Mesothelial cell of epicardium (in vitro differentiated cells): Measurements from ENCODE around the gene NUTM2B. TPM values are rescaled to one million over a fixed set of nuclear protein-coding genes. Genes with fewer than 3 reads are reported as not detected.
"Not testable (repeated sequence)": the region's sequence is repeated elsewhere in the genome, so short reads cannot be mapped to it uniquely, and the experiment has no call there.

ENCODE experiments used
- DNase-seq, 2 experiments: peaks; one replicate each; pipeline ENCODE4 v3.0.0; 2021; ENCODE audit warnings: low spot score in 2 of 2; ENCODE audit not compliant: unreplicated experiment in 2 of 2
- H3K27ac Mint-ChIP-seq: 2 replicates; pipeline ENCODE4 v1.8.0; 2021; ENCODE audit warnings: mixed read lengths
- H3K27me3 Mint-ChIP-seq: 2 replicates; pipeline ENCODE4 v1.8.0; 2021; ENCODE audit warnings: low read depth, mixed read lengths
- H3K36me3 Mint-ChIP-seq: 2 replicates; pipeline ENCODE4 v1.8.0; 2021; ENCODE audit warnings: mixed read lengths
- H3K4me1 Mint-ChIP-seq: 2 replicates; pipeline ENCODE4 v1.8.0; 2021; ENCODE audit warnings: mixed read lengths
- H3K4me3 Mint-ChIP-seq: 2 replicates; pipeline ENCODE4 v1.8.0; 2021; ENCODE audit warnings: mild to moderate bottlenecking, moderate library complexity, mixed read lengths
- H3K9me3 Mint-ChIP-seq: 2 replicates; pipeline ENCODE4 v1.8.0; 2021; ENCODE audit warnings: mixed read lengths
- total RNA-seq: library from RNA; stranded (reverse); gene quantifications from 3 replicates; pipeline ENCODE4 v1.2.1, GENCODE V29; 2021

NUTM2B gene
- total RNA-seq, 1 donor from 2014 or later: 1.0 TPM

DNA sequence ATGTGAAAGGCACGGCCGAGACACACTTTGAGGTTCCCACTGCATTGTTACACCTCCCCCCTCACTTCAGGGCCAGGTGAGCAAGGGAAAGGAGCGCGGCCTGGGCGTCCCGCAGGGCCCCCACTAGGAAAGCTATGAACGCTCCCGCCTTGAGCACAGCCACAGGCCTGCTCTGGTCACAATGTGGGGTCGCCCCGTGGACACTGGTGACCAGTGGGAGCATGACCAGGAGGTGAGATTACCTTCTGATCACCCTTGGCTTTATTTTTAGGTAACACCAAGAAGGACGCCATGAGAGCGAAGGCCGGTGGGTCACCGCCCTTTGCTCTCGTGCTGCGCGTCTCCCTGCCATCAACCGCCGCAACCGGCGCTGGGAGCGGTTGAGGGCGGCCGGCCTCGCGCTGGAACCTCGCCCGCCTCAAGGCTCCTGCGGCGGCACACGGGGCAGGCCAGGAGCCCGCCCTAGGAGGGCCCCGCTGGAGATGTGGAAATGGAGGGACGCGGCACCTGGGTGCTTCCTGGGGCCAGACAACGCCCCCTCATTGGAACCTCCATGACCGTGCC lies 2.6 kb upstream of the NUTM2B start:
- not testable (repeated sequence) for H3K4me1 Mint-ChIP-seq

GRCh38 chr10:79707017-79707416 lies 4.0 kb downstream of the NUTM2B start:
- H3K27ac Mint-ChIP-seq, H3K4me1 Mint-ChIP-seq, H3K9me3 Mint-ChIP-seq, H3K27me3 Mint-ChIP-seq, DNase-seq, H3K4me3 Mint-ChIP-seq, H3K36me3 Mint-ChIP-seq: not testable (repeated sequence)

More for the DNA sequence above, 2.6 kb upstream of the NUTM2B start:
- not testable (repeated sequence) for H3K4me3 Mint-ChIP-seq, H3K36me3 Mint-ChIP-seq, DNase-seq, H3K9me3 Mint-ChIP-seq, H3K27me3 Mint-ChIP-seq, H3K27ac Mint-ChIP-seq

GRCh38 chr10:79714976-79715375 lies 11.9 kb downstream of the NUTM2B start:
- not testable (repeated sequence) for DNase-seq, H3K27me3 Mint-ChIP-seq, H3K9me3 Mint-ChIP-seq, H3K36me3 Mint-ChIP-seq, H3K4me1 Mint-ChIP-seq, H3K27ac Mint-ChIP-seq, H3K4me3 Mint-ChIP-seq

DNA sequence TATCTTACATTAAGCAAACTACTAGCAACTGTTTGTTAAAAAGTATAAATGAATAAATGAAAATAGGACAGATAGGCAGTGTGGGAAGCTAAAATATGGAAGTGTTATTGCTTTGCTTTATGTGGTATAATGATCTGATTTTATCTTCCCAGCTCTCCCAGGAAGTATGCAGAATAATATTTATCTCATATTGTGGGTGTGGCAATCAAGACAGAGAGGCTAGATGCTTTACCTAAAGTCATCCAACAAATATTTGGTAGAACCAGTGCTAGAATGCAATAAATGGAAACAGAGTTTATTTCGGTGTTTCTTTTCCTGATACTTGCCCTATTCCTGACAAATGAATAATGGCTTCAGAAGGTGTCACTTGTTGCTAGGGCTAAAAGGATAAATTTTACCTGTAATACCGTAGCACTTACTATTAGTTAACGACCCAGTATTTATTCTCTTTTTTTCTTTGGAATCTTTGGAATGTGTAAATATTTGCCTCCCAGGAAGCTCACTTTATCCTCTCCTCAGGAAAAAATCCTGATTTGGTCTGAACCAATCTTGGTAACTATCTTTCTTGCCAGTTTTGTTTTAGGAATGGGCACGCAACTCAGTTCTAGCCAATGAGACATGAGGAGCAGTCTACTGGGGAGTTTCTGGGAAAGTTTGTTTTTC lies 14.0 kb downstream of the NUTM2B start:
- not testable (repeated sequence) for H3K27ac Mint-ChIP-seq, H3K36me3 Mint-ChIP-seq, H3K27me3 Mint-ChIP-seq, H3K4me3 Mint-ChIP-seq, DNase-seq, H3K4me1 Mint-ChIP-seq, H3K9me3 Mint-ChIP-seq

DNA sequence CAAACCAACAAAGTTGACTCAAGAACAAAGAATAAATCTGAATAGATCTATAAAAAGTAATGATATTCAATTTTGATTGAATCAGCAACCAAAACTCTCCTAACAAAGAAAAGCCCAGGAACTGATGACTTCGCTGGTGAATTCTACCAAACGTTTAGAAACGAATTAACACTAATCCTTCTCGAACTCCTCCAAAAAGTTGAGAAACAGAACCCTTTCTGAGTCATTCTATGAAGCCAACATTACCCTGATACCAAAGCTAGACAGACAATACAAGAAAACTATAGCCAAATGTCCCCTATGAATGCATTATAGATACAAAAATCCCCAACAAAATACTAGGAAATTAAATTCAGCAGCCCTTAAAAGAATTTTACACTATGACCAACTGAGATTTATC lies 17.0 kb downstream of the NUTM2B start:
- not testable (repeated sequence) for DNase-seq, H3K27me3 Mint-ChIP-seq, H3K36me3 Mint-ChIP-seq, H3K27ac Mint-ChIP-seq, H3K4me1 Mint-ChIP-seq, H3K4me3 Mint-ChIP-seq, H3K9me3 Mint-ChIP-seq

DNA sequence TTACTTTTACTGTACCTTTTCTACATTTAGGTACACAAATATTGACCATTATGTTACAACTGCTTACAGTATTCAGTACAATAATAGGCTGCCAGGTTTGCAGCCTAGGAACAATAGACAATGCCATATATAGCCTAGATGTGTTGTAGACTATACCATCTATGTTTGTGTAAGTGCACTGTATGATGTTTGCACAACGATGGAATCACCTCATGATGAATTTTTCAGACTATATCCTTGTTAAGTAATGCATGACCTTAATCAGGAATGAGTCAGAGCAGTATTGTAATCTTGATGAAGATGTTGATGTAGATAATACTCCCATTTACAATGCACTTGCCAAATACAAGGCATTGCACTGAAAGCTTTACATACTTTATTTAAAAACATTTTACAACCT lies 23.6 kb downstream of the NUTM2B start:
- H3K27ac Mint-ChIP-seq, H3K27me3 Mint-ChIP-seq, H3K4me1 Mint-ChIP-seq, H3K36me3 Mint-ChIP-seq, H3K9me3 Mint-ChIP-seq, DNase-seq, H3K4me3 Mint-ChIP-seq: not testable (repeated sequence)

DNA sequence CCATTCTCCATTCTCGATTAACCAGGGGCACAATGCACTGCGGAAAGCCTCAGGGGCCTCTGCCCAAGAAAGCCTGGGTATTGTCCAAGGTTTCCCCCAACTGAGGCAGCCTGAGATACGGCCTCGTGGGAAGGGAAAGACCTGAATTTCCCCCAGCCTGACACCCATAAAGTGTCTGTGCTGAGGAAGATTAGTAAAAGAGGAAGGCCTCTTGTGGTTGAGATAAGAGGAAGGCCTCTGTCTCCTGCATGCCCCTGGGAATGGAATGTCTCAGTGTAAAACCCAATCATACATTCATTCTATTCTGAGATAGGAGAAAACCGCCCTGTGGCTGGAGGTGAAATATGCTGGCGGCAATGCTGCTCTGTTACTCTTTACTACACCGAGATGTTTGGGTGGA lies 41.8 kb downstream of the NUTM2B start:
- DNase-seq, H3K27me3 Mint-ChIP-seq, H3K4me3 Mint-ChIP-seq, H3K9me3 Mint-ChIP-seq, H3K27ac Mint-ChIP-seq, H3K4me1 Mint-ChIP-seq: not testable (repeated sequence)
- peaks cover 12% of the 10 kb centered on the region for H3K36me3 Mint-ChIP-seq

- H3K4me1 Mint-ChIP-seq, H3K4me3 Mint-ChIP-seq, H3K27me3 Mint-ChIP-seq, H3K9me3 Mint-ChIP-seq, H3K27ac Mint-ChIP-seq, DNase-seq: not testable (repeated sequence)
- H3K36me3 Mint-ChIP-seq: peaks cover 11% of the 10 kb centered on the region
Measured at GRCh38 chr10:79748510-79748909, 45.5 kb downstream of the NUTM2B start.

DNA sequence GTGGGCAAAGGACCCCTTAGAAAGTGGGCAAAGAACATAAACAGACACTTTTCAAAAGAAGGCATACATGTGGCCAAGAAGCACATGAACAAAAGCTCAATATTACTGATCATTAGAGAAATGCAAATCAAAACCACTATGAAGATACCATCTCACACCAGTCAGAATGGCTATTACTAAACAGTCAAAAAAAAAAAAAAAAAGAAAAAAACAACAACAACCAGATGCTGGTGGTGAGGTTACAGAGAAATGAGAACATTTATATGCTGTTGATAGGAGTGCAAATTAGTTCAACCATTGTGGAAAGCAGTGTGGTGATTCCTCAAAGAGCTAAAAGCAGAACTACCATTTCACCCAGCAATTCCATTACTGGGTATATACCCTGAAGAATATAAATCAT lies 50.6 kb downstream of the NUTM2B start:
- not testable (repeated sequence) for H3K4me3 Mint-ChIP-seq, DNase-seq, H3K27me3 Mint-ChIP-seq, H3K27ac Mint-ChIP-seq, H3K4me1 Mint-ChIP-seq, H3K9me3 Mint-ChIP-seq
- H3K36me3 Mint-ChIP-seq: peaks cover 15% of the 10 kb centered on the region

DNA sequence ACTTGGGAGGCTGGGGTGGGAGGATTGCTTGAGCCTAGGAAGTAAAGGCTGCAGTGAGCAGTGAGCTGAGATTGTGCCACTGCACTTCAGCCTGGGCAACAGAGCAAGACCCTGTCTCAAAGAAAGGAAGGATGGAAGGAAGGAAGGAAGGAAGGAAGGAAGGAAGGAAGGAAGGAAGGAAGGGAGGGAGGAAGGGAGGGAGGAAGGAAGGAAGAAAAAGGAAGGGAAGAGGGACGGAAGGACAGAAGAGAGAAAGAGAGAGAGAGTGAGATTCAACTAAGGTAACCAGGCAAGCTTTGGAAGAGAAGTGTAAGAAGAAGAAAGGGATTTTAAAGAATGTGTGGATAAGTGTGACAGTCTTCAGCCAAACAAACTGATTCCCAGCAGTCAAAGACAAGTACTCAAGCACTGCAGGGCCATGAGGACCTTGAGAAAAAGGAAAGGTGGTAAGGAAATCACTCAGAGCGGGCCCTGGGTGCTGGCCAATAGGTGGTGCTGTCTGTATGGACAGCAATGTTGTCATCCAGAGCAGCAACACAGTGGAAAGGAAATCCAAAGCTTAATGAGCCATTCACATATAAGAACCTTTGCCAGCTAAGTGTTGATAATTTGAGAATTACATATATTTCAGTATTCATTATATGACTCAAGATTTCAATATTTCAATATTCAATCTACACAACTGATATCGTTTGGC lies 55.4 kb downstream of the NUTM2B start:
- not testable (repeated sequence) for H3K9me3 Mint-ChIP-seq, H3K4me1 Mint-ChIP-seq, DNase-seq, H3K4me3 Mint-ChIP-seq, H3K27ac Mint-ChIP-seq, H3K27me3 Mint-ChIP-seq
- H3K36me3 Mint-ChIP-seq: peaks cover 16% of the 10 kb centered on the region

Other genes starting within 250 kb of the NUTM2B start
- 0.07 TPM in 2 of 3 replicates, not detected in the other for gene EIF5AL1, start 190.7 kb upstream of the NUTM2B start, total RNA-seq
- 0.11 to 0.34 TPM (median 0.16 TPM) in 3 replicates for gene SFTPA2, start 142.8 kb upstream of the NUTM2B start, total RNA-seq
- gene SFTPA1, start 92.3 kb upstream of the NUTM2B start, total RNA-seq: not detected in 3 replicates
- gene NUTM2E, start 123.5 kb downstream of the NUTM2B start, total RNA-seq: 0.78 to 1.0 TPM (median 0.81 TPM) in 3 replicates
- 1.7 to 2.7 TPM (median 2.2 TPM) in 3 replicates for gene SFTPD, start 245.9 kb downstream of the NUTM2B start, total RNA-seq